SH-SY5Y (cell line): Measurements from ENCODE around the gene SLC44A1.

Experiments
- GATA2 ChIP-seq: IDR thresholded peaks from 2 replicates; pipeline ENCODE4 v1.6.1; 2011; ENCODE audit warnings: mild to moderate bottlenecking, low read depth, low read length
- GATA3 ChIP-seq: IDR thresholded peaks from 2 replicates; pipeline ENCODE4 v1.6.1; 2011; ENCODE audit warnings: low read depth, mild to moderate bottlenecking, low read length, moderate library complexity

DNA sequence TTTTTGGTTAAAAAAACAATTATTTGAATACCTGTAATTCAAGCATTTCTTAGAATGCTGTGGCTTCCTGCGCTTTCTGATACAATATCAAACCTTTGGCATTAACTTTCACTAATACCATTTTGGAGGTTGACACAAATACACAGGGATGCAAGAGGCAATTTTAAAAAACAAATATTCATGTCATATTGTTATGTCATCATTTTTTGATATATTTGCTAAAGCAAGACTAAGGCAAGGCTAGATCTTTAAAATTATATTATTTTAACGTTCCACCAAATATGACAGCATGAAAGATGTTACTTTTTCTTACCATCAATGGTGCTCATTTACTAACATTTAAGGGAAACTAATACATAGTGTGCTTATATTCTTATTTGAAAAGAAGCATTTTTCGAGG, 110.0 kb downstream of the SLC44A1 start:
- TF ChIP-seq GATA2 (no peak), GATA3 (no peak)
